Activated T-helper 1 cell treated with anti-CD3 and anti-CD28 coated beads, Interleukin-2, amount 50 U/mL, for 16 hours (primary cell): ENCODE measurements around the gene HDAC6.

Experiments used
- DNase-seq, 2 donors: peaks; one replicate each; pipeline ENCODE4 v3.0.0-alpha.2; 2020; ENCODE audit warnings: low read depth in 1 of 2, low spot score in 1 of 2

Gene HDAC6

GRCh38 chrX:48801280-48802088, at the start of gene HDAC6:
Gene HDAC6 (plus strand): TSS chrX:48802067. CDS start chrX:48802693, 626 bp downstream.
- peak; percentile 83 to 88 for DNase-seq

GRCh38 chrX:48752498-48752897, 49.4 kb upstream of the HDAC6 start:
- no peak for DNase-seq

- no peak for DNase-seq
These were observed 48.1 kb upstream of the HDAC6 start for GRCh38 chrX:48753708-48754228.

GRCh38 chrX:48754238-48754637, 47.6 kb upstream of the HDAC6 start:
- no peak for DNase-seq

- DNase-seq: no peak
These were observed 40.0 kb upstream of the HDAC6 start, which contains the start of gene GLOD5 for GRCh38 chrX:48761674-48762471. Gene GLOD5 (plus strand): TSS chrX:48761747. CDS start chrX:48761791, 44 bp downstream.

- no peak for DNase-seq
These were observed 32.6 kb upstream of the HDAC6 start for GRCh38 chrX:48769230-48769629.

- no peak for DNase-seq
These were observed 31.6 kb upstream of the HDAC6 start for GRCh38 chrX:48770296-48770695.

GRCh38 chrX:48772602-48773001, 29.3 kb upstream of the HDAC6 start:
- DNase-seq: no peak

GRCh38 chrX:48776818-48777439, 24.9 kb upstream of the HDAC6 start:
- no peak for DNase-seq

GRCh38 chrX:48779399-48779798, 22.5 kb upstream of the HDAC6 start:
- DNase-seq: no peak

GRCh38 chrX:48781705-48782104, 20.2 kb upstream of the HDAC6 start:
- no peak for DNase-seq

- no peak for DNase-seq
These were observed 19.7 kb upstream of the HDAC6 start for GRCh38 chrX:48782216-48782615.

GRCh38 chrX:48782795-48783194, 19.1 kb upstream of the HDAC6 start:
- DNase-seq: no peak

- no peak for DNase-seq
These were observed 17.1 kb upstream of the HDAC6 start for GRCh38 chrX:48784726-48785125.

GRCh38 chrX:48785186-48785539, 16.7 kb upstream of the HDAC6 start:
- DNase-seq: no peak

GRCh38 chrX:48785540-48786214, 16.2 kb upstream of the HDAC6 start:
- no peak for DNase-seq

GRCh38 chrX:48786341-48786800, 15.5 kb upstream of the HDAC6 start, which contains the start of gene GATA1:
Gene GATA1 (plus strand): TSS chrX:48786590. CDS start chrX:48791110, 4,520 bp downstream.
- DNase-seq: no peak

GRCh38 chrX:48786825-48787504, 14.9 kb upstream of the HDAC6 start:
- no peak for DNase-seq

- DNase-seq: no peak
These were observed 14.1 kb upstream of the HDAC6 start for GRCh38 chrX:48787505-48788443.
